CD14-positive monocyte (primary cell): ENCODE results near the gene KCNMB4. TPM values are rescaled to one million over a fixed set of nuclear protein-coding genes. Genes with fewer than 3 reads are reported as not detected.

Experiments used
- DNase-seq, 3 donors: peaks; one replicate each; pipeline ENCODE4 v3.0.0-alpha.2; 2011 to 2022
- H2AFZ ChIP-seq: 2 replicates; pipeline ENCODE4 v1.6.0; 2012; ENCODE audit warnings: mild to moderate bottlenecking, low read depth, low read length, inconsistent platforms; ENCODE audit not compliant: insufficient read depth, poor library complexity, severe bottlenecking
- H3K27ac ChIP-seq, 2 donors: 1 replicate in 1 of 2; 2 replicates in 1 of 2; pipeline ENCODE4 v1.5.1; 2012 to 2013; ENCODE audit warnings: low read length in 2 of 2, control low read depth in 1 of 2, inconsistent platforms in 1 of 2, low read depth in 1 of 2, mild to moderate bottlenecking in 1 of 2
- H3K27me3 ChIP-seq, 2 donors: one replicate each; pipeline versions ENCODE4 v1.6.0 to v1.6.1; 2011 to 2013; ENCODE audit warnings: low read length in 2 of 2; ENCODE audit not compliant: control insufficient read depth in 2 of 2, insufficient read depth in 2 of 2
- H3K36me3 ChIP-seq, 2 donors: replicated peaks in 1 of 2; 1 replicate in 1 of 2; 2 replicates in 1 of 2; pipeline versions ENCODE4 v1.5.1 to v1.6.1; 2012 to 2013; ENCODE audit warnings: low read length in 2 of 2, control low read depth in 1 of 2, inconsistent platforms in 1 of 2, mild to moderate bottlenecking in 1 of 2; ENCODE audit not compliant: insufficient read depth in 2 of 2, control insufficient read depth in 1 of 2
- H3K4me1 ChIP-seq, 2 donors: 1 replicate in 1 of 2; 2 replicates in 1 of 2; pipeline versions ENCODE4 v1.5.1 to v1.6.1; 2012 to 2013; ENCODE audit warnings: low read length in 2 of 2, control low read depth in 1 of 2, inconsistent platforms in 1 of 2, mild to moderate bottlenecking in 1 of 2, moderate library complexity in 1 of 2; ENCODE audit not compliant: insufficient read depth in 2 of 2, control insufficient read depth in 1 of 2
- H3K4me2 ChIP-seq: replicated peaks from 2 replicates; pipeline ENCODE3; 2012; ENCODE audit warnings: low read length, moderate library complexity, mild to moderate bottlenecking; ENCODE audit not compliant: poor library complexity, severe bottlenecking; ENCODE audit errors: extremely low read depth
- H3K4me3 ChIP-seq, 3 experiments: fragments of 200-600 bp in 1 of 3; sonication (generic) in 1 of 3; replicated peaks in 1 of 3; 1 replicate in 2 of 3; 2 replicates in 1 of 3; pipeline ENCODE4 v1.5.1; 2011 to 2013; ENCODE audit warnings: low read length in 3 of 3, mild to moderate bottlenecking in 3 of 3, control low read depth in 2 of 3, low read depth in 2 of 3, inconsistent platforms in 1 of 3, moderate library complexity in 1 of 3
- H3K79me2 ChIP-seq: 2 replicates; pipeline ENCODE4 v1.6.0; 2012; ENCODE audit warnings: mild to moderate bottlenecking, control low read depth, inconsistent platforms, low read length, moderate library complexity; ENCODE audit not compliant: insufficient read depth
- H3K9ac ChIP-seq: 2 replicates; pipeline ENCODE4 v1.6.0; 2017; ENCODE audit warnings: low read length, mild to moderate bottlenecking; ENCODE audit not compliant: insufficient read depth, poor library complexity, severe bottlenecking
- H3K9me3 ChIP-seq, 2 donors: replicated peaks in 1 of 2; 1 replicate in 1 of 2; 2 replicates in 1 of 2; pipeline versions ENCODE4 v1.5.1 to v1.6.1; 2012 to 2013; ENCODE audit warnings: low read length in 2 of 2, control low read depth in 1 of 2; ENCODE audit not compliant: control insufficient read depth in 1 of 2, insufficient read depth in 1 of 2
- H4K20me1 ChIP-seq: 2 replicates; pipeline ENCODE4 v1.6.0; 2012; ENCODE audit warnings: mild to moderate bottlenecking, low read length, control low read depth, moderate library complexity; ENCODE audit not compliant: insufficient read depth
- H3K27ac Mint-ChIP-seq, 7 donors: one replicate each; pipeline ENCODE4 v1.8.0; 2020; ENCODE audit warnings: mild to moderate bottlenecking in 7 of 7, mixed read lengths in 7 of 7, moderate library complexity in 6 of 7, inconsistent platforms in 2 of 7
- H3K27me3 Mint-ChIP-seq, 3 donors: one replicate each; pipeline ENCODE4 v1.8.0; 2021 to 2022; ENCODE audit warnings: low read depth in 3 of 3, mild to moderate bottlenecking in 3 of 3, mixed read lengths in 3 of 3, moderate library complexity in 3 of 3, inconsistent platforms in 1 of 3
- H3K36me3 Mint-ChIP-seq, 2 donors: one replicate each; pipeline ENCODE4 v1.8.0; 2020; ENCODE audit warnings: mixed read lengths in 2 of 2, inconsistent platforms in 1 of 2, mild to moderate bottlenecking in 1 of 2
- H3K4me1 Mint-ChIP-seq: one replicate; pipeline ENCODE4 v1.8.0; 2020; ENCODE audit warnings: mild to moderate bottlenecking, mixed read lengths
- H3K4me3 Mint-ChIP-seq, 2 donors: one replicate each; pipeline ENCODE4 v1.8.0; 2020; ENCODE audit warnings: mild to moderate bottlenecking in 2 of 2, mixed read lengths in 2 of 2, moderate library complexity in 1 of 2
- H3K9me3 Mint-ChIP-seq, 7 donors: one replicate each; pipeline ENCODE4 v1.8.0; 2020 to 2022; ENCODE audit warnings: mixed read lengths in 7 of 7, mild to moderate bottlenecking in 6 of 7, moderate library complexity in 6 of 7, inconsistent platforms in 2 of 7
- whole genome bisulfite sequencing: methylation state at CpG from one replicate; pipeline ENCODE4 v1.1.5; 2013; ENCODE audit warnings: missing lambda C conversion rate; ENCODE audit not compliant: insufficient coverage; 5-methylcytosine and 5-hydroxymethylcytosine counted together
- intact Hi-C, 2 donors: fragments of 100-400 bp; cut with micrococcal nuclease; formaldehyde crosslinking; loops; one replicate each; pipeline versions ENCODE4 v1.15.0 to v1.15.1; 2023
- polyA plus RNA-seq, 3 donors: library from polyadenylated mRNA; depleted of rRNA in 1 of 3; unstranded in 2 of 3; stranded (reverse) in 1 of 3; fragments of 300-500 nt in 2 of 3; fragments of >200 nt in 1 of 3; fragmentation: Illumina TruSeq in 2 of 3; gene quantifications; 1 replicate in 2 of 3; 2 replicates in 1 of 3; pipeline ENCODE4 v1.2.3, GENCODE V29; 2012 to 2021
- TF ChIP-seq, protein P1 (sequence below): fragments of 200-600 bp; IDR thresholded peaks from one replicate; pipeline ENCODE4 v1.8.0; 2022; ENCODE audit warnings: antibody characterized with exemption, mild to moderate bottlenecking

KCNMB4 gene
- polyA plus RNA-seq, 3 donors = 0.23 to 0.83 (median 0.41) TPM

DNA sequence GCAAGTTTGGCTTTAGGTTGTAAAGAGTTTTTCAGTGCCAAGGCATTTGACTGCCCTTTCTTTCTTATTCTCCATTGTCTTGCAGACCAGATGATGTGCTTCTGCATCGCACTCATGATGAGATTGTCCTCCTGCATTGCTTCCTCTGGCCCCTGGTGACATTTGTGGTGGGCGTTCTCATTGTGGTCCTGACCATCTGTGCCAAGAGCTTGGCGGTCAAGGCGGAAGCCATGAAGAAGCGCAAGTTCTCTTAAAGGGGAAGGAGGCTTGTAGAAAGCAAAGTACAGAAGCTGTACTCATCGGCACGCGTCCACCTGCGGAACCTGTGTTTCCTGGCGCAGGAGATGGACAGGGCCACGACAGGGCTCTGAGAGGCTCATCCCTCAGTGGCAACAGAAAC lies 64.3 kb downstream of the KCNMB4 start:
- TF ChIP-seq, protein P1, sequence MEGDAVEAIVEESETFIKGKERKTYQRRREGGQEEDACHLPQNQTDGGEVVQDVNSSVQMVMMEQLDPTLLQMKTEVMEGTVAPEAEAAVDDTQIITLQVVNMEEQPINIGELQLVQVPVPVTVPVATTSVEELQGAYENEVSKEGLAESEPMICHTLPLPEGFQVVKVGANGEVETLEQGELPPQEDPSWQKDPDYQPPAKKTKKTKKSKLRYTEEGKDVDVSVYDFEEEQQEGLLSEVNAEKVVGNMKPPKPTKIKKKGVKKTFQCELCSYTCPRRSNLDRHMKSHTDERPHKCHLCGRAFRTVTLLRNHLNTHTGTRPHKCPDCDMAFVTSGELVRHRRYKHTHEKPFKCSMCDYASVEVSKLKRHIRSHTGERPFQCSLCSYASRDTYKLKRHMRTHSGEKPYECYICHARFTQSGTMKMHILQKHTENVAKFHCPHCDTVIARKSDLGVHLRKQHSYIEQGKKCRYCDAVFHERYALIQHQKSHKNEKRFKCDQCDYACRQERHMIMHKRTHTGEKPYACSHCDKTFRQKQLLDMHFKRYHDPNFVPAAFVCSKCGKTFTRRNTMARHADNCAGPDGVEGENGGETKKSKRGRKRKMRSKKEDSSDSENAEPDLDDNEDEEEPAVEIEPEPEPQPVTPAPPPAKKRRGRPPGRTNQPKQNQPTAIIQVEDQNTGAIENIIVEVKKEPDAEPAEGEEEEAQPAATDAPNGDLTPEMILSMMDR = no peak
- Histone ChIP-seq H3K4me1 (no peaks in the 10 kb centered on the region), H3K9me3 (peaks cover 0 to 6% of the 10 kb centered on the region in 2 donors), H4K20me1 (no peaks in the 10 kb centered on the region), H3K36me3 (no peaks in the 10 kb centered on the region), H3K27ac (no peak overlapping the region), H3K27me3 (no peaks in the 10 kb centered on the region), H3K79me2 (no peaks in the 10 kb centered on the region), H3K4me2 (no peak overlapping the region), H2AFZ (no peak overlapping the region), H3K9ac (no peak overlapping the region), H3K4me3 (no peak overlapping the region)
- no peak overlapping the region for H3K27ac Mint-ChIP-seq
- intact Hi-C loops = no loop called here
- no peak for DNase-seq
- H3K27me3 Mint-ChIP-seq = peaks cover 0 to 2% (median 0%) of the 10 kb centered on the region in 3 donors
- H3K4me3 Mint-ChIP-seq = no peak overlapping the region
- peaks cover 0 to 11% (median 4%) of the 10 kb centered on the region in 7 donors for H3K9me3 Mint-ChIP-seq
- H3K36me3 Mint-ChIP-seq = no peaks in the 10 kb centered on the region
- no peaks in the 10 kb centered on the region for H3K4me1 Mint-ChIP-seq
- WGBS = 98% methylated on average over 11 of the region's 11 CpGs

DNA sequence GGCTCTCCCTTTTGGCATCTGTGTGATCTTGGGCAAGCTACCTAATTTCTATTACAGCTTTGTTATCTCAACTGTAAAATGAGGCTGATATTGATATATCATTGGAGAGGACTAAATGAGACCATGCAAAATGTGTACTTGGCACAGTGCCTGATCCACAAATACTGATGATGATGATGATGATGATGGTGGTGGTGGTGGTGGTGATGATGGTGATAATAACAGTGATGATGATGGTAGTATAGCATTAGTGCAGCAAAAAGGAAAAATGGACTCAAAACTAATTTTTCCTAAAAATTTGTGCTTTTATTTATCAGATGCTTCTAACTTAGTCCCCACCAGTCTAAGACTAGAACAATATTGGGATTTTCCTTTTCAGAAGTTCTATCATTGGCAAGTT lies 70.7 kb downstream of the KCNMB4 start:
- intact Hi-C loops = no loop called here
- Histone ChIP-seq H3K9me3 (peaks cover 0 to 6% of the 10 kb centered on the region in 2 donors), H3K4me1 (no peaks in the 10 kb centered on the region), H3K9ac (no peak overlapping the region), H3K4me2 (no peak overlapping the region), H2AFZ (no peak overlapping the region), H4K20me1 (no peaks in the 10 kb centered on the region), H3K36me3 (no peaks in the 10 kb centered on the region), H3K27me3 (no peaks in the 10 kb centered on the region), H3K27ac (no peak overlapping the region), H3K79me2 (no peaks in the 10 kb centered on the region), H3K4me3 (no peak overlapping the region)
- DNase-seq = no peak
- Mint-ChIP-seq H3K27ac (no peak overlapping the region), H3K9me3 (peaks cover 2 to 11% (median 7%) of the 10 kb centered on the region in 7 donors), H3K4me1 (no peaks in the 10 kb centered on the region), H3K27me3 (peaks cover 0 to 1% (median 0%) of the 10 kb centered on the region in 3 donors), H3K36me3 (no peaks in the 10 kb centered on the region), H3K4me3 (no peak overlapping the region)
- TF ChIP-seq, protein P1 = no peak
